ENCODE measurements around the gene TTC9B.

DNA sequence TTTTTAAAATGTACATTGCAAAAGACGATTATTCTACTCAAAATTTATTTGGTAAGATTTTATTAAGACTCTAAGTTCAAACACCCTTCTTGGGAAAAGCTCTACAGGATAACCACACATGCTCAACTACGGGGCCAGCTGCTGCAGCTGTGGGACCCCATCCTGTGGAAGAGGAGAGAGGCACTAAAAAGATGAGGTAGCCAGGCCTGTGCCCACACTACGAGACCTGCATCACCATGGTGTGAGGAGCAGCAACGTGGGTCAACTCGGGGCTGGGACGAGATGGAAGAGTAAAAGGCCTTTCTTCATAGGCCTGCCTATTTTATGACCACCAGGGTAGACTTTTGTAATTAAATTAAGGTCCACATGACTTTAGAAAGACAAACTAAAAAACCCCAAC, 12.9 kb upstream of the TTC9B start:
- TF ChIP-seq POLR2AphosphoS5 (IDR thresholded peaks at IDR 0.05; ENCODE audit: low read depth) = no peak
- no peak for TF ChIP-seq CTCF (conservative IDR thresholded peaks at IDR 0.05; ENCODE audit: low read depth in 2 of 2)
- TF ChIP-seq JUNB (IDR thresholded peaks at IDR 0.05; ENCODE audit: unreplicated experiment) = no peak
- TF ChIP-seq REST (IDR thresholded peaks at IDR 0.05; ENCODE audit: unreplicated experiment) = no peak
- no peak for TF ChIP-seq EZH2phosphoT487 (IDR thresholded peaks at IDR 0.05; ENCODE audit: unreplicated experiment)
- no peak for TF ChIP-seq STAT1 (IDR thresholded peaks at IDR 0.05; ENCODE audit: unreplicated experiment)
- TF ChIP-seq EZH2 (IDR thresholded peaks at IDR 0.05; ENCODE audit: low read depth, unreplicated experiment) = no peak
- TF ChIP-seq ZNF114 (CRISPR knock-in tag; IDR thresholded peaks at IDR 0.05) = no peak
- TF ChIP-seq NANOG (IDR thresholded peaks at IDR 0.05; ENCODE audit: borderline replicate concordance) = no peak
- TF ChIP-seq CREB1 (CRISPR knock-in tag; IDR thresholded peaks at IDR 0.05; ENCODE audit: low read depth) = no peak
- TF ChIP-seq, protein P1, sequence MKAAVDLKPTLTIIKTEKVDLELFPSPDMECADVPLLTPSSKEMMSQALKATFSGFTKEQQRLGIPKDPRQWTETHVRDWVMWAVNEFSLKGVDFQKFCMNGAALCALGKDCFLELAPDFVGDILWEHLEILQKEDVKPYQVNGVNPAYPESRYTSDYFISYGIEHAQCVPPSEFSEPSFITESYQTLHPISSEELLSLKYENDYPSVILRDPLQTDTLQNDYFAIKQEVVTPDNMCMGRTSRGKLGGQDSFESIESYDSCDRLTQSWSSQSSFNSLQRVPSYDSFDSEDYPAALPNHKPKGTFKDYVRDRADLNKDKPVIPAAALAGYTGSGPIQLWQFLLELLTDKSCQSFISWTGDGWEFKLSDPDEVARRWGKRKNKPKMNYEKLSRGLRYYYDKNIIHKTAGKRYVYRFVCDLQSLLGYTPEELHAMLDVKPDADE (IDR thresholded peaks at IDR 0.05) = no peak
